ENCODE measurements around the gene KCNQ2.

GRCh38 chr20:63441136-63442099 lies 31.0 kb downstream of the KCNQ2 start:
- TF ChIP-seq CTCF (IDR thresholded peaks at IDR 0.05; ENCODE audit: insufficient read depth, low read depth, low read length), result no peak
- no peak for TF ChIP-seq EZH2 (IDR thresholded peaks at IDR 0.05; ENCODE audit: insufficient read depth, low read length)
